ENCODE data around the gene NOC2L. TPM values are rescaled to one million over a fixed set of nuclear protein-coding genes. Genes with fewer than 3 reads are reported as not detected.
A peak's percentile ranks its signal among the peaks of the same experiment; 100 is the strongest.

NOC2L gene
- total RNA-seq, 4 donors from 2014 or later, result 45.6 to 61.9 (median 56.3) TPM

DNA sequence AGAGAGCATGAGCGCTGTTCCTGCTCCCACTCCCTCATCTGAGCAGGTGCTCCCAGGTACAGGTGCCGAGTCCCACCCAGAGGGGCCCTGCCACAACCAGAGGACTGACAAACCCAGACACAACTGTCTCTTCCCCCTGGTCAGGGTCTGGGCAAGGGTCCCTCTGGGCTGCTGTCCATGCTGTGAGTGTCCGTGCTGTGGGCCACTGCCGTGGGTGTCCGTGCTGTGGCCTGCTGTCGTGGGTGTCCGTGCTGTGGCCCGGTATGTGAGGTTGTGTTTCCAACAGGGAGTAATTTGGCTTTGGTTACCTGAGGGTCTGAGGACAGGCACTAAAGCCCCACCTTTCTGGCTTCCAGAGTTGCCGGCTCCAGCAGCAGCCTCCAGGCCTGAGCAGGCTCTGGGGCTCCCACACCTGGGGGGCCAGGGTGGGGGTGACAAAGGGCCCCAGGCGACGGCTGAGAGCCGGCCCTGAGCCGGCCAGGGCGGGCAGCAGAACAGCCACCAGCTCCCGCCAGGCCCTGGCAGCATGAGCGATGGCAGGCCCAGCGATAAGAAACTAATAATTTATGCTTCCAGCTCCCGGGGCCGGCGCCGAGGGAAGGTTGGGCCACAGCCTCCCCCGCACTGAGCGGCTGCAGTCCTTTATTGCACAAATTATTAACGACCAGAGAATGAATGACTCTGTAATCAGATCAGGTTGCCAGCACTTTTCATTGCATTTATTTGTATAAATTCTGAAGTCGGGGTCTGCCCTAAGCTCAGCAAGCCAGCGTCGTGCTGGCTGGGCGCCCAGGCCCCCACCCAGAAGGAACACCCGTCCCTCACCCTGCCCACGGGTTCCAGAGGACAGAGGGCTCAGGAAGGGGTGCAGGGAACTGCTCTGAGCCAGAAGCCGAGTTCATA, 42.6 kb downstream of the NOC2L start:
- H3K36me3 ChIP-seq, result no peaks in the 10 kb centered on the region
- WGBS, result 13% methylated on average over 8 of the region's 31 CpGs
- no peak for TF ChIP-seq EP300 (IDR thresholded peaks at IDR 0.05)
- TF ChIP-seq POLR2A (IDR thresholded peaks at IDR 0.05), result no peak
- TF ChIP-seq POLR2AphosphoS5 (IDR thresholded peaks at IDR 0.05), result no peak
- TF ChIP-seq, protein P1, sequence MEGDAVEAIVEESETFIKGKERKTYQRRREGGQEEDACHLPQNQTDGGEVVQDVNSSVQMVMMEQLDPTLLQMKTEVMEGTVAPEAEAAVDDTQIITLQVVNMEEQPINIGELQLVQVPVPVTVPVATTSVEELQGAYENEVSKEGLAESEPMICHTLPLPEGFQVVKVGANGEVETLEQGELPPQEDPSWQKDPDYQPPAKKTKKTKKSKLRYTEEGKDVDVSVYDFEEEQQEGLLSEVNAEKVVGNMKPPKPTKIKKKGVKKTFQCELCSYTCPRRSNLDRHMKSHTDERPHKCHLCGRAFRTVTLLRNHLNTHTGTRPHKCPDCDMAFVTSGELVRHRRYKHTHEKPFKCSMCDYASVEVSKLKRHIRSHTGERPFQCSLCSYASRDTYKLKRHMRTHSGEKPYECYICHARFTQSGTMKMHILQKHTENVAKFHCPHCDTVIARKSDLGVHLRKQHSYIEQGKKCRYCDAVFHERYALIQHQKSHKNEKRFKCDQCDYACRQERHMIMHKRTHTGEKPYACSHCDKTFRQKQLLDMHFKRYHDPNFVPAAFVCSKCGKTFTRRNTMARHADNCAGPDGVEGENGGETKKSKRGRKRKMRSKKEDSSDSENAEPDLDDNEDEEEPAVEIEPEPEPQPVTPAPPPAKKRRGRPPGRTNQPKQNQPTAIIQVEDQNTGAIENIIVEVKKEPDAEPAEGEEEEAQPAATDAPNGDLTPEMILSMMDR (IDR thresholded peaks at IDR 0.05), result no peak
- H3K27ac ChIP-seq, result no peak overlapping the region
- no peak for DNase-seq (ENCODE audit: low spot score in 2 of 2)
- H3K27me3 ChIP-seq, result peaks cover 98% of the 10 kb centered on the region
- no peaks in the 10 kb centered on the region for H3K9me3 ChIP-seq
- H3K4me3 ChIP-seq, result no peak overlapping the region
- peaks cover 25% of the 10 kb centered on the region for H3K4me1 ChIP-seq

DNA sequence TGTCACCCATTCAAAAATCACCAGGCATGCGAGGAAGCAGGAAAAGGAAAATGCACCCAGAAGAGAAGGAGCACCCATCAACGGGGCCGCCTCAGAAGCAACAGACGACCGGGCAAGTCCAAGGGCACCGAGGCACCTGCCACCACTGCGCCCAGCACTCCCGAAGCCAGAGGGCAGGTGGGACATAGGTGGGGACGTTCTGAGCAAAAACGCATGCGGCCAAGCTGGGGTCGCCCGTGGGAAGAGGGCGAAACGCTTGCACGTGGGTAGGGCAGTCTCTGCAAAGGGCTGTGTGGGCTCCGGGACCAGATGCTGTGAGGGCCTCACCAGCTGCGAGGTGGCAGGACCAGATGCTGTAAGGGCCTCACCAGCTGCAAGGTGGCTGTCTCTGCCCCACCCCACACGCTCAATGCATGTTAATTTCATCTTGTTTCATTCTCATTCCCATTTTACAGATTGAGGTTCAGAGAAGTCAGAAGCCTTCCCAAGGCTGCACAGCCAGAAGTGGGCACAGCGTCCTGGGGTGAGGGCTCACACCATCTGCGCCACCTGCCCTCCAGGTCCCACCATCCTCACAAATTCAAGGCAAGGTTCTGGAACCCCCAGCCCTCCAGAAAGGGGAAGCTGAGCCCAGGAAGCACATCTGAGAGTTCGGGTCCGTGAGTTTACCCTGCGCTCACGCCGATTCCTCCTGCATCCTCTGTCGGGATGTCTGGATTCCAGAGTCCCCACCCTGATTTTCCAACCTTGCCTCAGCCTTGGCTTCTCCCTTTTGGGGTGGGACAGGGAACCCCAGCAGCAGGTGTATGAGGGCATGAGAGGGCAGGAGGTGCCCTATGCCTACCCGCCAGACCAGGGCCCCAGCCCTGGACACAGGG, 43.5 kb downstream of the NOC2L start:
- Histone ChIP-seq H3K27ac (no peak overlapping the region), H3K9me3 (no peaks in the 10 kb centered on the region), H3K4me1 (peaks cover 22% of the 10 kb centered on the region), H3K4me3 (no peak overlapping the region), H3K36me3 (no peaks in the 10 kb centered on the region), H3K27me3 (peaks cover 98% of the 10 kb centered on the region)
- DNase-seq (ENCODE audit: low spot score in 2 of 2), result no peak
- TF ChIP-seq, protein P1 (IDR thresholded peaks at IDR 0.05), result no peak
- TF ChIP-seq POLR2A (IDR thresholded peaks at IDR 0.05), result no peak
- TF ChIP-seq POLR2AphosphoS5 (IDR thresholded peaks at IDR 0.05), result no peak
- TF ChIP-seq EP300 (IDR thresholded peaks at IDR 0.05), result no peak
- WGBS, result 70% methylated on average over 22 of the region's 28 CpGs

DNA sequence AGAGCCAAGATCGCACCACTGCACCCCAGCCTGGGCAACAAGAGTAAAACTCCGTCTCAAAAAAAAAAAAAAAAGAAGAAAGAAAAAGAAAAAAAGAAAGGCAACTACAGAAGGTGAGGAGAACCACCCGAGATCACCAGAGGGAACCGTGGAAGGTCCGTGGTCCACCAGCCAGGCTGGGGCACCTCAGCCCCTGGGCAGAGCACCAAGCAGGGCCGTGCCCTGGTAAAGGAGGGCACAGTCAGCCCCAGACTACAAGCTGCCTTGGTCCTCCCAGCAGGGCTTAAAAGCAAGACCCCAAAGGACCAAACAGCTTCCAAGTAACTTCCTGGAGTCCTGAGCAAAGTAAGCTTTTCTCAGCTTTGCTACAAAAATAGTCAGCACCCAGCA, 44.2 kb downstream of the NOC2L start:
- Histone ChIP-seq H3K36me3 (no peaks in the 10 kb centered on the region), H3K9me3 (no peaks in the 10 kb centered on the region), H3K27ac (no peak overlapping the region), H3K27me3 (peaks cover 98% of the 10 kb centered on the region), H3K4me1 (peaks cover 22% of the 10 kb centered on the region), H3K4me3 (no peak overlapping the region)
- 77% methylated on average over 6 of the region's 6 CpGs for WGBS
- no peak for DNase-seq (ENCODE audit: low spot score in 2 of 2)
- no peak for TF ChIP-seq EP300 (IDR thresholded peaks at IDR 0.05)
- no peak for TF ChIP-seq POLR2AphosphoS5 (IDR thresholded peaks at IDR 0.05)
- TF ChIP-seq, protein P1 (IDR thresholded peaks at IDR 0.05), result no peak
- TF ChIP-seq POLR2A (IDR thresholded peaks at IDR 0.05), result no peak

DNA sequence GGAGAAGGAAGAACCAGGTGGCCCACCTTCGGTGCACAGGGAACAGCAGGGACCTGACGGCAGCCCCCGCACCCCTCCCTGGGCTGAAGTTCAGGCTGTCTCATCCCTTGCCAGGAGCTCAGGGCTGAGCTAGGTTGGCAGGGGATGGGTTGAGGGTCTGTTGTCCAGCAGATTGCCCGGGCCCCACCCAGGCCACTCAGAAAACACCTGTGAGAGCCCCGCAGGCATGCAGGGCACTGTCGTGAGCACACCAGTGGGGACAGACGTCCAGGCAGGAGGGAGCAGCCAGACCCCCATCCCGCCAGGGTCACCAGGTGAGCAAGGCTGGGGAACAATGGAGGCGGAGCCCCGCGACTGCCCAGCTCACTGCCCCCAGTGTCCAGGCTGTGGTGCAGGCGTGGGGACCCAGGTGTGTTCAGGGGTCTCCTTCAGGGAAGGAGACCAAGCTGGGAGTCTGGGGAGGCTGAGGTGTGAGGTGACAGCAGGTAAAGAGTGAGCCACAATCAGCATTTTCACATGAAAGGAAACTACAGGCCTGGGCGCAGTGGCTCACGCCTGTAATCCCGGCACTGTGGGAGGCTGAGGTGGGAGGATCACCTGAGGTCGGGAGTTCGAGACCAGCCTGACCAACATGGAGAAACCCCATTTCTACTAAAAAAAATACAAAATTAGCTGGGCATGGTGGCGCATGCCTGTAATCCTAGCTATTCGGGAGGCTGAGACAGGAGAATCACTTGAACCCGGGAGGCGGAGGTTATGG, 44.7 kb downstream of the NOC2L start:
- no peak for TF ChIP-seq POLR2AphosphoS5 (IDR thresholded peaks at IDR 0.05)
- TF ChIP-seq POLR2A (IDR thresholded peaks at IDR 0.05), result no peak
- no peak for TF ChIP-seq EP300 (IDR thresholded peaks at IDR 0.05)
- TF ChIP-seq, protein P1 (IDR thresholded peaks at IDR 0.05), result no peak
- Histone ChIP-seq H3K9me3 (no peaks in the 10 kb centered on the region), H3K27ac (no peak overlapping the region), H3K27me3 (peaks cover 95% of the 10 kb centered on the region), H3K4me3 (no peak overlapping the region), H3K36me3 (no peaks in the 10 kb centered on the region), H3K4me1 (peaks cover 22% of the 10 kb centered on the region)
- peak in 1 of 2 donors; percentile 45 for DNase-seq (ENCODE audit: low spot score in 2 of 2)
- 85% methylated on average over 13 of the region's 21 CpGs for WGBS
